GM18517 (cell line): ENCODE results near the gene ABAT.
"Not testable (repeated sequence)": the region's sequence is repeated elsewhere in the genome, so short reads cannot be mapped to it uniquely, and the experiment has no call there.

Experiments
- ATAC-seq: cut with Tn5 transposase; IDR thresholded peaks from one replicate; pipeline ENCODE4 v1.9.1; 2021; ENCODE audit warnings: mild to moderate bottlenecking, moderate library complexity; ENCODE audit not compliant: unreplicated experiment

The ABAT gene

DNA sequence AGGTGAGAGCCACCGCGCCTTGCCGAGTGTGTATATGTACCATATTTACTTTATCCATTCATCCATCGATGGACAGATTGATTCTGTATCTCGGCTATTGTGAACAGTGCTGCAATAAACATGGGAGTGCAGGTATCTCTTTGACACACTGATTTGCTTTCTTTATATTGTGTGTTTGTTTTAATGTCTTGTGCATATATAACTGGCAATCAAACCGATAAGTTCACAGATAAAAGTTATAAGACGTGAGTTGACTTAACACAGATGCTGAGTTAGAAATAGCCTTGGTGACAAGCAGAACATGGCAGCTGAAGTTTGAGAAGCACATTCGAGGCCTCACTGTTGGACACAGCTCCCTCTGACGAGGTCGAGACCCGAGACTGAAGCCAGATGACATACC lies 99.8 kb downstream of the ABAT start:
- no peak for ATAC-seq

DNA sequence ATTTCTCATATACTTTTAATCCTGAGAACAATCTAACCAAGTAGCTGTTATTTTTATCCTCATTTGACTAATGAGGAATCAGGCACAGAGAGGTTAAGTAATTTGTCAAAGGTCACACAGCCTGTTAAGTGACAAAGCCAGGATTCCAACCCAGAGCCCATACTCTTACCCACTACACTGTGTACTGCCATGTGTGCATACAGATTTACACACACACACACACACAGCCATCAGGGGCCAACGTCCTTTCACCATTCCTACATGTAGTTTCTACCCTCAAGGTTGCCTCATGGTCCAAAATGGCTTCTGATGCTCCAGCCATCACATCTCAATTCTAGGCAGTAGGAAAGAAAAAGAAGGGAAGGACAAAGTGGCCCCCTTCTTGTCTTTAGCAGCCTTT lies 100.9 kb downstream of the ABAT start:
- ATAC-seq: no peak

DNA sequence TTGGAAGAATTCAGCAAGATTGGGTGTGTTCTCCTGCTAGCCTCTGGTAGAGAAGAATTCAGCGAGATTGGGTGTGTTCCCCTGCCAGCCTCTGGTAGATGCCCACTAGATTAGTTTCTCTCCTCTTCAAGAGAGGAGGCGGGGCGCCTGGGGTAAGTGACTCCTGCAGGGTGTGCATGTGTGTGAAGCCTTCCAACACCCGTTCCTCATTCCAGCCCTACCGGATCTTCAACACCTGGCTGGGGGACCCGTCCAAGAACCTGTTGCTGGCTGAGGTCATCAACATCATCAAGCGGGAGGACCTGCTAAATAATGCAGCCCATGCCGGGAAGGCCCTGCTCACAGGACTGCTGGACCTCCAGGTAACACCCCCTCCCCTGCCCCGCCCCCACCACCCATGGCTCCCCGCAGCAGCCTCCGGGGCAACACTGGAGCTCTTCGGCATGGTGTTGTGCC lies 101.7 kb downstream of the ABAT start:
- ATAC-seq: no peak

DNA sequence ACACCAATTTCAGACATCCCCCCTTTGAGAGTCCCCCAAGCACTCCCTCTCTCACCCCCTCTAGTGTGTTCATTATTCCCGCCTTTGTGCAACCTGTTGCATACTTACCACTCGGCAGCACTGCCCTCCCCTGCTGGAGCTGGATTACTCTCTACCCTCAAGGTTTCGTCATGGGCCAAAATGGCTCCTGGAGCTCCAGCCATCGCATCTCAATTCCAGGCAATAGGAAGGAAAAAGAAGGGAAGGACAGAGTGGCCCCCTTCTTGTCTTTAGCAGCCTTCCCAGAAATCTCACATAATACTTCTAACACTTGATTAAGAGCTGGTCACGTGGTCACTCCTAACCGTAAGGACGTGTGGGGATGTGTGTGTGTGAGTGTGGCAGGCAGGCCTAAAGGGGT lies 102.8 kb downstream of the ABAT start:
- ATAC-seq: no peak

DNA sequence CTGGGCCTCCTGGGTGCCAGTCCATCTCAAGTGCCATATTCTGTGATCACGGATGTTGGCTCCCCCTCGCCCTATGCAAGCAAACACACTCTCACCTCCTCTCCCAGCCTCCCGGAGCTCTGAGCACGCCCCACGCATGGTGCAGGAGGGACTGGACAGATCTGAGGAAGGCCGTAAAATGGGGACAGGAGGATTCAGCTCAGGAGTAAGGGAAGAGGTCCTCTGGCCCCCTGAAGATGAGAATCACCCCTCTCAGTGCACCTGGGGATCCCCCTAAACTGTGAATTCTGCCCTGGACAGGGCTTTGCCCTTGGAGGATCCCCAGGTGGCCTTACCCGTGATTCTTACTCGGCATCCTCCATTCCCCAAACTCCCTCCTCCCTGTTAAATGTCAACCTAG lies 107.4 kb downstream of the ABAT start:
- ATAC-seq: no peak

DNA sequence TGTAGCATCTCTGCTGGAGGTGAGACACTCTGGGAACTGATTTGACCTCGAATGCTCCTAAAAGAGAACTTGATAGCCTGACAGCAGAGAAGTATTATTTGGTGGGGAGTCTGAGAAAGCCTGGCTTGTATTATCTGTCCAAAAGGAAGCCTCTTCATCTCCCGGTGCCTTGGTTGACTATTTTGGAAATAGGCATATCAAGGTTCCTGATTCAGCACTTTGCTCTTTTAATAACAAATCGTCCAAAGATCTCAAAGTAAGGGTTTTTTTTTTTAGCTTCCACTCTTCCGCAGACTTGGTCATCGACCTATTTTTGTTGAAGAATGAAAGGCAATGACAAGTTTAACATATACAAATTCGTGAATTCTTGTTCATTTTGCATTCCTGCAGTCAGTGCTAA lies 108.3 kb downstream of the ABAT start:
- no peak for ATAC-seq

DNA sequence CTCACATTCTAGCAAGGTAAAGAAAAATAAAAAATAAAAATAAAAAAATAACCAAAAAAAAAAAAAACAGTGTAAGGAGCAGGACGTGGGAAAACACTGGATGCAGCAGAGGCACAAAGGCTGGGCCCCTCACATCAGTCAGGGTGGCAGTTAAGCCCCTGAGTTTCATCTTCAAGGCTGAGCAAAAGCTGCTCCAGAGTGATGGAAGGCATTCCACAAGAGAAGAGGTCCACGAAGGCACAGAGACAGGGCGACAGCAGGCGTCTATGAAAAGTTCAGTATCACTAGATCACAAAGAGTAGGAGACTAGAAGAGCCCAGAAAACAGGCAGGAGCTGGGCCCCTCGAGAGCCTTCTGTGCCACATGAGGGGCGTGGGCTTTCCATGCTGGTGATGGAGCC lies 111.0 kb downstream of the ABAT start:
- ATAC-seq: no peak

DNA sequence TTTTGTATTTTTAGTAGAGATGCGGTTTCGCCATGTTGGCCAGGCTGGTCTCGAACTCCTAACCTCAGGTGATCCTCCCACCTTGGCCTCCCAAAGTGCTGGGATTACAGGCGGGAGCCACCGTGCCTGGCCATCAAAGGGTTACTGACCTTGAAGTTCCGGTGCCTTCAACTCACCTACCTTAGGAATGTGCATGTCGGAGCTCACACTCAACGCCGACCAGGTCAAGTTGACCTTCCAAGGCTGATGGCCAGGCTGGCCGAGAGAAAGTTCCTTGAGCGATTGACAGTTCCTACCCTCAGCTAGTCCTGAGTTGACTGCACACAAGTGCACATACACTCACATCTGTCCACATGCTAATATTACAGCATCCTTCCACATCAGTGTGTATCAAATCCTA lies 111.9 kb downstream of the ABAT start:
- not testable (repeated sequence) for ATAC-seq

DNA sequence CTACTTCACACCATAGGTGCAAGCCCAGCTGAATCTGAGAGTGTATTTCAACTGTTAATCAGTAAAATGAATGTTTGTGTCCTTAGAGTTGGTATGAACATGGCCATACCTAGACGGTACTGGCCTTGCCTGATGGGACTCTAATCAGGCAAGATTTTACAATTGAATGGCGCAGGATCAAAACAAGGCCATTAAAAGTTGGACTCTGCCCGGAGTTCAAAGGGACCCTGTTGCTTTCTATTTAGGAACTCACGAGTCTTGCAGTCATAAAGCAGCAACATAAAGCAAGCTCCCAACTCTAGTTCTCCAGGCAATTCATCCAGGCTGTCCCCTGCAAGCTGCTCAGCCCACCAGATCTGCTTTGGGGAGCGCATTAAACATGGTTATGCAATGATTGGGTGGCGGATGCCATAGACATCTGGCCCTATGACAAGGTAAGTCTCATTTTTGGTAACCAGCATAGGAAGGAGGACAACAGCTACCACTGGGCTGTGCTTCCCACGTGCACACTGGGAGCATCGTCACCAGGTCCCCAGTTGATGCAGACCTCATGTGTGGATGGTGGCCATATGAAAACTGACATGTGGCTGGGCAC lies 114.3 kb downstream of the ABAT start:
- no peak for ATAC-seq

DNA sequence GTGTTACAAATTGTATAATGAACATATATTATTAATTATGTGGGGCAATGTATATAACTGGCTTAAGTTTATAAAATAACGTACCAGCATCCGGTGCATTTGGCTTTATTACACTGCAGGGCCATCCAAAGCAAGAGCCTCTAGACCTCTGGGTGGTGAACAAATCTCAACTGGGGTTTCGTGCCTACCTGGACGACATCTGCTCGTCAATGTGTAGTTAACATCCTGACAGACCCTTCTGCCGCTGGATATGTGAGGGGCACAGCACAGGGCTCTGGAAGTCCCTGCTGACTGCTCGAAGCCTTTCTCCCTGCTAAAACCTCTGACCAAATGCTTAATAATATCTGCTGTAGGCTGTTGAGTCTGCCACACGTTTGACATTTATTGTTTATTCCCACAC lies 120.7 kb downstream of the ABAT start:
- ATAC-seq: no peak

DNA sequence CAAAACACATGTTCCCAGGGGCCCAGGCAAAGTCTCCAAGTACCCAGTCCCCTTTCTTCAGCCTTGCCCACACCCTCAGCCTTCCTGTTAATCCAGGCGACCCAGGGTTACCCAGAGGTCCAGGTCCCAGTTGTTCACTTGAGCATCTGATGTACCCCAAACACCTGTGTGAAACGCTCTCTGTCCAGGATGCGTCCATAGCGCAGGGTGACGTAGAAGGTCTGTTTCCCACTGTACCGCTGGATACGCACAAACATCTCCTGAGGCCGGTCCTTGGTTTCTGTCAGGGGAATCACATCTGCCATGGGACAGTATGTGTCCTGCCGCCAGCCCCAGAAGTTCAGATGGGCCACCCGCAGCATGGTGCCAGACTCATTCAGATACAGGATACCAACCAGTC lies 121.4 kb downstream of the ABAT start:
- ATAC-seq: no peak

DNA sequence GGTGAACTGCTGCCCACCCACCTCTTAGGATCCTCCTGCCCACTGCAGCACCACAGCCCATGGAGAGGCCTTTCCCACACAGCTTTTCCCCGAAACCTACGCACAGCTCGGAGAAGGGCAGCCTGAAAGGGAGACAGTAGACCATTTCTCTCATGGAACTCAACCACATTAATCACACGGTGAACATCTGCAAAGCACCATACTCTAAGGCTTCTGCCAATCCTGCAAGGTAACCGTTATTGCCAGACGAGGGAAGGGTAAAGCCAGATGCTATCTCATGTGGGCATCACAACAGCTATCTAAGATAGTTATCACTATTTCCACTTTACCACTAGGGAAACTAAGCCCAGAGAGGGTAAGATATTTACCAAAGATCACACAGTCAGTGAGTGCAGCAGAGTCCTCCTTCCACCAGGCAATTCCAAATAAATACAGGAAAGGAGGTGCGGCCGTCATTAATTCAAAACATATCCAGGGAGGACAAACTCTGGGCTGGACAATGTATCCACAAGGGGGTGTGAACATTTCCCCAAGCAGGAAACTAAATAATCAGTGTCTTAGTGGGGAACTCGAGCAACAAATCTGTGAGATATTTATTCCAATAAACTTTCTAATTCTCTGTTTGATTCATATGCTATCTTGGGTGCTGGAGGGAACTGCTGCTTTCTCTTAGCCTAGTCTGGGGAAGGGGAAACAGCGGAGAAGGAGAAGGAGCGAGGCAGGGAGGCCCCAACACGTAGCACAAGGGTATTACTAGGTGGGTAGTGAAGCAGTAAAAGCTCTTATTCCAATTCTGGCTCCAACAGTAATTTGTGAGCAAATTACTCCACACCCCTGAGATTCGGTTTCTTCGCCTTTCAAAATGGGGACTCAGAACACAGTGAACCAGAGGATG lies 122.3 kb downstream of the ABAT start:
- no peak for ATAC-seq

DNA sequence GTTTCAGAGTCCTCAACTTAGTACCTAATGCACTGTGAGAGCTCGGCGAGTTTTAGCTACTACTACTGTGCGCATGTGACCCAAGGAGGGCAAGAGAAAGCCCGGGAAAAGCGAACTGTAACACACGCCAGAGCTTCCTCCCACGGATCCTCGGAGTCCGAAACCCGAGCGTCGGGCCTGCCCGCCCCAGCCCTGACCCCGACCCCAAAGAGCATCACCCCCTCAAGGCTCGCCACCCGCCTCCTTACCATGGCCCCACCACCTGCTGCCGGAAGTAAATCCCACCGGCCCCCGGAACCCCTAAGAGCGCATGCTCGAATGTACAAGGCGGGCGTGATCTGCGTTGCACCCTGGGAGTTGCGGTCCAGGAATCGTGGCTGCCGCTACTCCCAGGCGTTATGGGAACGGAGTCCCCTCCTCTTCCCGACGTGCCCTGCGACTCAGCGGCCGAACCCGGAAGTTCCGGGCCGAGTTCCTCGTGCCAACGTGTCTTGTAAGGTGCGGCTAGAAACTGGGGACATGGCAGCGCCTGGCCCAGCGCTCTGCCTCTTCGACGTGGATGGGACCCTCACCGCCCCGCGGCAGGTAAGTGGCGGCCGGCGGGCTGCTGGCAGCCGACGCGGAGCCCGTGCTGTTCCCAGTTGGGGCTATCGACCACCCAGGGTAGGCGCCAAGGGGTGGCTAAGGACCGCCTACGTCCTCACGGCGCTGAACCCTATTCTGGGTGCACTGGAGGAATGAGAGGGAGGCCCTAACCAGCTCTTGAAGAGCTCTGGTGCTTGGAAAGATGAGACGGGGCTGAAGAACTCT lies 123.2 kb downstream of the ABAT start, which contains the start of the genes PMM2 and TMEM186:
Gene PMM2, plus strand, starts transcription at position 476 of the 810 bp plus-strand sequence. Its CDS starts 44 bp downstream, at position 520.
Gene TMEM186, minus strand, starts transcription at position 276 of the 810 bp plus-strand sequence. Its CDS starts 25 bp downstream, at position 251.
- ATAC-seq: peak; percentile 86

DNA sequence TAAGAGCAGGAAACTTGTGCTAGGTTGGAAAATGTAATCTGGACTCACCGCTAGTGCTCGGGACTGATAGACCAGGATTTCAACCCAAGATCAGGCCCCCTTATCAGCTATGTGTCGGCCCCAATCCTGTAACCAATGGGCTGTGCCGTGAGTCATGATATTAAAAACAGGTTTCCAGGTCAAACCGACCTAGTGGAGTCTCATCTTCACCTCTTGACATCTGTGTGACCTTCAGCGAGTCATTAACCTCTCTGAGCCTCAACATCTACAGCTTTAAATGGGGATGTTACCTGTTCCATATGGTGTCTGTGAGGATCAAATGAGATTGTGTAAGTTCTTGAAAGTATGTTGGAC lies 123.7 kb downstream of the ABAT start:
- ATAC-seq: peak; percentile 3

DNA sequence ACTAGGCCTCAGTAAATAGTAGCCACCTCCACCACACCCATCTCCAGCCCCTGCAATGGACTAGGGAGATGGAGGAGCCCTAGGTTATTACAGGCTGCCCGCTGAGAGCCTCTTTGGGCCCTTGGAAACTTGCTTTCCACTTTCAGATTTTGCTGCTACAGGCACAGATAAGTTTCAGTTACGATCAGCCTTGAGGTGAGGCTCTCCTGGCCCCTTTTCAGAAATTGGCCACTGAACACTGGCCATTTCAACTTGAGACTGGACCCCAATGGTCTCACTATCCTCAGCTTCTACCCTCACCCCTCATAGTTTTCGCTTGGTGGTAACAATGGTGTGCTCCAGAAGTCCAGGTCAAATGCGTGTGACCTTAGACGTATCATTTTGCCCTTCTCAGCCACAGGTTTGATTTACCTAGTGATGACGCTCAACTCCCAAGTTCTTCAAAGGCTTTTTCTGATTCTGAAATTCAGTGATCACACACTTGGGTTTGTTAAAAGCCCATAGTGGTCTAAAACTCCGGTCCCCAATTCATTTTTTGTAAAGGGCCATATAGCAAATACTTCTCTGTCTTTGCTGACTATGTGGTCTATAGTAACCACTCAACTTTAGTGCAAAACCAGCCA lies 124.2 kb downstream of the ABAT start:
- ATAC-seq: no peak

DNA sequence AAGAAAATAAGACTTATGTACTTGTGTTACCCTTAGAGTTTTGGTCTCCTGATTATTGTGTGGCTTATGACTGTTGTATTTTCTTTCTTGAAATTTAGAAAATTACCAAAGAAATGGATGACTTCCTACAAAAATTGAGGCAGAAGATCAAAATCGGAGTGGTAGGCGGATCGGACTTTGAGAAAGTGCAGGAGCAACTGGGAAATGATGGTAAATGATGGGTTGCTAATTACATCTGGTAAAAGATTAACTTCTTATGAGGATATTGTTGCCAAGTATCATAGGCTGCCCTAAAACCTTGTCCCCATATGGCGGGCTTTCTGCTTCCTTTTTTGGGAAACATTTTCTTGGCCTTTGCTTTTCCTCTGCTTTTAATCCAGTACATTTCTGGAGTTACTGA lies 127.3 kb downstream of the ABAT start:
- ATAC-seq: no peak

DNA sequence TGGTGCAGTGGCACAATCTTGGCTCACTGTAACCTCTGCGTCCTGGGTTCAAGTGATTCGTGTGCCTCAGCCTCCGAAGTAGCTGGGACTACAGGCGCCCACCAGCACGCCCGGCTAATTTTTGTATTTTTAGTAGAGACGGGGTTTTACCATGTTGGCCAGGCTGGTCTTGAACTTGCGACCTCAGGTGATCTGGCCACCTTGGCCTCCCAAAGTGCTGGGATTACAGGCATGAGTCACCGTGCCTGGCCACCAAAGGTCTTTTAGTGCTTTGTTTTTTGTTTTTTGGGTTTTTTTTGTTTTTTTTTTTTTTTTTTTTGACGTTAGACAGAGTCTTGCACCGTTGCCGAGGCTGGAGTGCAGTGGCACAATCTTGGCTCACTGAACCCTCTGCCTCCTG lies 129.3 kb downstream of the ABAT start:
- not testable (repeated sequence) for ATAC-seq

DNA sequence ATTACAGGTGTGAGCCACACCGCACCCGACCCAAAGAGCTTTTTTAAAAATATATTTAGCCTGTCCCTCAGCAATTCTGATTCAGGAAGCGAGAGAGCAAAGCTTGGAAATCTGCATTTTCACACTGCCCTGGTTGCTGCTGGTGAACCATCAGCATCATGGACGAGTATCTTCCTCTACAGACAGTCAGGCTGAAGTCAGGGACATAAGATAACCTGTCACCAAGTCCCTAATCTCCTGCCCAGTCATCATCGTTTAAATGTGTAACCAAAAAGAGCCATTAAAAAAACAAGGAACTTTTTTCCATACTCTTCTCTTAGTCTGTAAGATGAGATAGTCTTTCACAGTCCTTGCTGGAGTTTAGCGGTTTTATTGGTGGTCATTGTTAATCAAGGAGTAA lies 129.9 kb downstream of the ABAT start:
- no peak for ATAC-seq

DNA sequence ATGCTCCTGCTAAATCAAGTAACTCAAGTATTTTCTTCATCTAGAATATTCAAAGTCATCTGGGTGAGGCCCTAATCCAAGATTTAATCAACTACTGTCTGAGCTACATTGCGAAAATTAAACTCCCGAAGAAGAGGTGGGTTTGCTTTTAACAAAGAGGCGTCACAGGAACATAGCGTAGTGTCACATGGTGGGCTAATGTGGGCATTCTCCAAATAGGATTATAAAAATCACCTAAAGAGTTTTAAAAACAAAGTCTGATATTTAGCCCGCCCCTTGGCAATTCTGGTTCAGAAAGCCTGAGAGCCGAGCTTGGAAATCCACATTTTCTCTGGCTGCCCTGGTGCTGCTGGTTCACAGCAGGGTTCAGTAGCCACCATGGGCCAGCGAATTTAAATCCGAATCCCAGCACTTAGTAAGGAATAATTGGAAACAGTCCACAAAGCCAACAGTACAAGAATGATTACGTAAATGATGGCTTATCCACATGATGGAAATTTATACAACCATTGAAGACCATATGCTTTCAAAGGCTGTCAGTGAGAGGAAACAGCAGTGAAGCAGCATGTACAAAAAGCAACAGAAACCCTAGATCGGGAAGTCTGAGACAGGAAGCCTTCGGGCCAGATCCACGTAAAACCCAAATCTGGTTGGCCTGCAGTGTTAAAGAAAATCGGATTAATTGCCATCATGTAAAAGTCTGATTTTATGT lies 132.0 kb downstream of the ABAT start:
- ATAC-seq: no peak

DNA sequence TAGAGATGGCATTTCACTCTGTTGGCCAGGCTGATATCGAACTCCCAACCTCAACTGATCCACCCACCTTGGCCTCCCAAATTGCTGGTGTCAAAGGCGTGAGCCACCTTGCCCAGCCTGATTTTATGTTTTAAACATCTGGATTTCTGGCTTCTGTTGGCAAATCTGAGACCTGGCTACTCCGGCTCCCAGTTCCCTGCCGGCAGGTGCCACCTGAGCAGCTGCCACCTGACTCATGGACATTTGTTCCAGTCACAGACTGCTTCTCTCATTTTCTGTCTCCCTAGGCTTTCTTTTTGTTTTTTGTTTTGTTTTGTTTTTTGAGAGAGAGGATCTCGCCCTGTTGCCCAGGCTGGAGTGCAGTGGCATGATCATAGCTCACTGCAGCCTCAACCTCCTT lies 132.8 kb downstream of the ABAT start:
- ATAC-seq: no peak
